Heart left ventricle (tissue), 13 donors: Measurements from ENCODE around the gene KIF1A.

ENCODE experiments used
- CTCF ChIP-seq, 12 donors: fragments of 200-600 bp; sonication (generic) in 4 of 12; IDR thresholded peaks; one replicate each; pipeline versions ENCODE4 v1.5.0 to v1.8.0; 2018 to 2022; ENCODE audit warnings: antibody characterized with exemption in 12 of 12, mild to moderate bottlenecking in 5 of 12
- POLR2A ChIP-seq, 2 donors: fragments of 450-650 bp; IDR thresholded peaks; one replicate each; pipeline ENCODE4 v1.6.1; 2017; ENCODE audit warnings: antibody characterized with exemption in 2 of 2, mild to moderate bottlenecking in 2 of 2, moderate library complexity in 2 of 2
- donor health status: ischemic (EF 13 %, LVEDD 7.1; RV severe dilation, severe dysfunction).
- donor health status: DM: no; HTN: yes; CAD: no.
- donor health status: DM: no; HTN: no; CAD: no.
- donor health status: ischemic (EF 25% LVEDD 6.9; RV normal size, moderate dysfunction).
- donor health status: ischemic (EF 25% LVEDD 5.7; RV mildly dilated, moderate dysfunction).
- donor health status: ischemic (EF 35%, LVEDD 5.7; RV mildly dilated, moderate dysfunction).
- donor health status: nonischemic (EF 11% LVEDD 7.7; RV severe dilation, severe dysfunction).
- donor health status: DM: yes; HTN: yes; CAD: no.
- donor health status: PGD.
- donor health status: ischemic (EF 29% LVEDD 5.4; RV normal size, mild dysfunction).
- donor health status: nonischemic (EF 23%, LVEDD 6.1; RV moderate dilation, normal function).

GRCh38 chr2:240792629-240793312 lies 27.2 kb downstream of the KIF1A start:
- TF ChIP-seq CTCF (IDR thresholded peaks at IDR 0.05), result no peak
- no peak for TF ChIP-seq POLR2A (IDR thresholded peaks at IDR 0.05)
